Lower lobe of right lung (tissue), 2 donors: ENCODE data around the gene FGF7. TPM values are rescaled to one million over a fixed set of nuclear protein-coding genes. Genes with fewer than 3 reads are reported as not detected.

Source experiments
- ATAC-seq, 2 donors: fragments of 200-7000 bp; cut with Tn5 transposase; one replicate each; pipeline ENCODE4 v1.9.1; 2020 to 2022; ENCODE audit warnings: mild to moderate bottlenecking in 2 of 2, moderate library complexity in 2 of 2
- DNase-seq: peaks from one replicate; pipeline ENCODE4 v3.0.0-alpha.2; 2020
- H3K27ac ChIP-seq: fragments of 200-600 bp; one replicate; pipeline ENCODE4 v1.8.0; 2022
- H3K27me3 ChIP-seq: fragments of 200-600 bp; one replicate; pipeline ENCODE4 v1.8.0; 2022; ENCODE audit warnings: low read depth
- H3K36me3 ChIP-seq: fragments of 200-600 bp; one replicate; pipeline ENCODE4 v1.8.0; 2022; ENCODE audit warnings: mild to moderate bottlenecking
- H3K4me1 ChIP-seq: fragments of 200-600 bp; one replicate; pipeline ENCODE4 v1.8.0; 2022
- H3K4me3 ChIP-seq: fragments of 200-600 bp; one replicate; pipeline ENCODE4 v1.8.0; 2022; ENCODE audit warnings: mild to moderate bottlenecking
- H3K9me3 ChIP-seq: fragments of 200-600 bp; one replicate; pipeline ENCODE4 v1.8.0; 2022
- intact Hi-C: fragments of 100-400 bp; cut with DNase I; formaldehyde crosslinking; loops from one replicate; pipeline ENCODE4 v1.11.0; 2022
- long read RNA-seq: library from polyadenylated mRNA; unstranded; transcript quantifications from one replicate; pipeline ENCODE4 v2.0.0, GENCODE V29; 2021
- total RNA-seq: library from RNA; stranded (reverse); fragmentation: NEBNext Ultra II Directional; extraction: Animal tissue kit (Norgen Biotek cat#: 25700); gene quantifications from one replicate; pipeline ENCODE4 v1.2.1, GENCODE V29; 2021
- TF ChIP-seq, protein P1 (sequence below): fragments of 200-600 bp; IDR thresholded peaks from one replicate; pipeline ENCODE4 v1.8.0; 2022; ENCODE audit warnings: antibody characterized with exemption, mild to moderate bottlenecking
- donor health status: DM: no; HTN: yes; CAD: no; lungs with severe emphysema.

Gene FGF7, protein sequence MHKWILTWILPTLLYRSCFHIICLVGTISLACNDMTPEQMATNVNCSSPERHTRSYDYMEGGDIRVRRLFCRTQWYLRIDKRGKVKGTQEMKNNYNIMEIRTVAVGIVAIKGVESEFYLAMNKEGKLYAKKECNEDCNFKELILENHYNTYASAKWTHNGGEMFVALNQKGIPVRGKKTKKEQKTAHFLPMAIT
- total RNA-seq = 24.2 TPM
- long read RNA-seq, full-length matches to known transcripts = 9 of 31 reads
- long read RNA-seq, partial matches to known transcripts = 17 of 31 reads
- long read RNA-seq, other reads (novel, unspliced or antisense) = 5 of 31 reads

DNA sequence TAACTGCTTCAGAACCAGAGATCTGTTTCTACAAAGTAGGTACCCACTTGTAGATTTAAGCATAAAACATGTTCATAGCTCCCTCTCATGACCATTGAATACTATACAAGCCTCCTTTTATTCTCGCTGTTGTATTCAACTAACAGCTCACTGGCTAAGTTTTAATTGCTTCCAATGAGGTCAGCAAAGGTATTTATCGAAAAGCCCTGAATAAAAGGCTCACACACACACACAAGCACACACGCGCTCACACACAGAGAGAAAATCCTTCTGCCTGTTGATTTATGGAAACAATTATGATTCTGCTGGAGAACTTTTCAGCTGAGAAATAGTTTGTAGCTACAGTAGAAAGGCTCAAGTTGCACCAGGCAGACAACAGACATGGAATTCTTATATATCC lies at the start of gene FGF7:
TSS of gene FGF7 (plus strand) at position 222 of the 400 bp plus-strand sequence. CDS start 1,056 bp downstream, outside the sequence.
- ATAC-seq (peak; percentile 41 to 66), DNase-seq (no peak)
- intact Hi-C loops = loop anchor here (5.0 kb wide), 2 partner anchors 186 to 561 kb away; no protein-coding TSS in a partner anchor
- no peaks in the 10 kb centered on the region for H3K36me3 ChIP-seq
- H3K4me3 ChIP-seq = peak within 1 kb of the TSS; percentile 47
- peak within 1 kb of the TSS; percentile 43 for H3K27ac ChIP-seq
- TF ChIP-seq, protein P1, sequence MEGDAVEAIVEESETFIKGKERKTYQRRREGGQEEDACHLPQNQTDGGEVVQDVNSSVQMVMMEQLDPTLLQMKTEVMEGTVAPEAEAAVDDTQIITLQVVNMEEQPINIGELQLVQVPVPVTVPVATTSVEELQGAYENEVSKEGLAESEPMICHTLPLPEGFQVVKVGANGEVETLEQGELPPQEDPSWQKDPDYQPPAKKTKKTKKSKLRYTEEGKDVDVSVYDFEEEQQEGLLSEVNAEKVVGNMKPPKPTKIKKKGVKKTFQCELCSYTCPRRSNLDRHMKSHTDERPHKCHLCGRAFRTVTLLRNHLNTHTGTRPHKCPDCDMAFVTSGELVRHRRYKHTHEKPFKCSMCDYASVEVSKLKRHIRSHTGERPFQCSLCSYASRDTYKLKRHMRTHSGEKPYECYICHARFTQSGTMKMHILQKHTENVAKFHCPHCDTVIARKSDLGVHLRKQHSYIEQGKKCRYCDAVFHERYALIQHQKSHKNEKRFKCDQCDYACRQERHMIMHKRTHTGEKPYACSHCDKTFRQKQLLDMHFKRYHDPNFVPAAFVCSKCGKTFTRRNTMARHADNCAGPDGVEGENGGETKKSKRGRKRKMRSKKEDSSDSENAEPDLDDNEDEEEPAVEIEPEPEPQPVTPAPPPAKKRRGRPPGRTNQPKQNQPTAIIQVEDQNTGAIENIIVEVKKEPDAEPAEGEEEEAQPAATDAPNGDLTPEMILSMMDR = no peak
- no peaks in the 10 kb centered on the region for H3K9me3 ChIP-seq
- no peaks in the 10 kb centered on the region for H3K27me3 ChIP-seq
- no peaks in the 10 kb centered on the region for H3K4me1 ChIP-seq

DNA sequence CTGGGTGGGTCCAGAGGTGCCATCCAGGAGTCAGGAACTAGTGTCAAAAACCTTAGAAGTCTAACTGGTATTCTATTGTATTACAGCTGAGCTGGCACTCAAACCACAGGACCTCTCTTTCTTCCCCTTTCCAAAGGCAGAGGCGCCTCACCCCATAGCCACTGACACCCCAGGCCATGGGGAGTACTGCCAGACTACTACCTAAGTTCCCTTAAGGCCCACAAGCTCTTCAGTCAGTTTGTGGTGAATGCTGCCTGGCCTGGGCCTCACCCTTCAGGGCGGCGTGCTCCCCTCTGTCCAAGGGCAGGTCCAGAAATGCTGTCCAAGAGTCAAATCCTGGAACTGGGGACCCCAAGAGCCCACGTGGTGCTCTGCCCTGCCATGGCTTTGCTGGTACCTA lies 43.0 kb upstream of the FGF7 start:
- no peak overlapping the region for H3K27ac ChIP-seq
- no peaks in the 10 kb centered on the region for H3K9me3 ChIP-seq
- DNase-seq = peak; percentile 36
- H3K4me3 ChIP-seq = no peak overlapping the region
- TF ChIP-seq, protein P1 = no peak
- intact Hi-C loops = no loop called here
- H3K36me3 ChIP-seq = no peaks in the 10 kb centered on the region
- no peaks in the 10 kb centered on the region for H3K4me1 ChIP-seq
- ATAC-seq = no peak
- H3K27me3 ChIP-seq = no peaks in the 10 kb centered on the region

DNA sequence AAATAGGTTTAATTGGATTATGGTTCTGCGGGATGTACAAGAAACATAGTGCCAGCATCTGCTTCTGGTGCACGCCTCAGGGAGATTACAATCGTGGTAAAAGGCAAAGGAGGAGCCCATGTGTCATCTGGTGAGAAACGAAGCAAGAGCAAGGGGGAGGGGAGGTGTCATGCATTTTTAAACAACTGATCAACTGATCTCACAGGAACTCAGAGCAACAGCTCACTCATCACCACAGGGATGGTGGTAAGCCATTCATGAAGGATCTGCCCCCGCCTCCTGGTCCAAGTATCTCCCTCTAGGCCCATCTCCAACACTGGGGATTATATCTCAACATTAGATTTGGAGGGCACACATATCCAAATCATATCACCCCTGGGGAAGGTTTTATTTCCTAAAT lies 42.1 kb upstream of the FGF7 start:
- intact Hi-C loops = no loop called here
- no peaks in the 10 kb centered on the region for H3K36me3 ChIP-seq
- ATAC-seq (no peak), DNase-seq (no peak)
- H3K9me3 ChIP-seq = no peaks in the 10 kb centered on the region
- TF ChIP-seq, protein P1 = no peak
- H3K4me3 ChIP-seq = no peak overlapping the region
- no peaks in the 10 kb centered on the region for H3K27me3 ChIP-seq
- no peak overlapping the region for H3K27ac ChIP-seq
- H3K4me1 ChIP-seq = no peaks in the 10 kb centered on the region

- TF ChIP-seq, protein P1 = no peak
- DNase-seq (no peak), ATAC-seq (no peak)
- H3K27ac ChIP-seq = no peak overlapping the region
- H3K4me3 ChIP-seq = no peak overlapping the region
- no peaks in the 10 kb centered on the region for H3K36me3 ChIP-seq
- intact Hi-C loops = no loop called here
- no peaks in the 10 kb centered on the region for H3K27me3 ChIP-seq
- H3K9me3 ChIP-seq = no peaks in the 10 kb centered on the region
- no peaks in the 10 kb centered on the region for H3K4me1 ChIP-seq
Observed at GRCh38 chr15:49382394-49382793, 40.6 kb upstream of the FGF7 start.

DNA sequence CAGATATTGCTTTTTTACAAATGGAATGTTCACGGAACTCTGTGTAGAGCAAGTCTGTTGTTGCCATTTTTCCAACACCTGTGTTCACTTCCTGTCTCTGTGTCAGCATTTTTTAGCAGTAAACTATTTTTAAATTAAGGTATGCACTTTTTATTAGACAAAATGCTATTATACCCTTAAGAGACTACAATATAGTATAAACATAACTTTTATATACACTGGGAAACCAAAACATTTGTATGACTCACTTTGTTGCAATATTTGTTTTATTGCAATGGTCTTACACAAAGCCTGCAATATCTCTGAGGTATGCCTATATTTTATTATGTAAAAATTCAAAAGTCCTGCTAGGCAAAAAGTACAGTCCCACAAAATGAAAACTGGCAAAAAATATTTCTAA lies 39.8 kb upstream of the FGF7 start:
- no peak overlapping the region for H3K4me3 ChIP-seq
- H3K27ac ChIP-seq = no peak overlapping the region
- no peaks in the 10 kb centered on the region for H3K4me1 ChIP-seq
- no peaks in the 10 kb centered on the region for H3K36me3 ChIP-seq
- ATAC-seq (no peak), DNase-seq (no peak)
- H3K9me3 ChIP-seq = no peaks in the 10 kb centered on the region
- H3K27me3 ChIP-seq = no peaks in the 10 kb centered on the region
- intact Hi-C loops = no loop called here
- TF ChIP-seq, protein P1 = no peak
